PC-3 (cell line): Measurements from ENCODE around the gene RUFY3. TPM values are rescaled to one million over a fixed set of nuclear protein-coding genes. Genes with fewer than 3 reads are reported as not detected.

Source experiments
- ATAC-seq: fragments of 200-7000 bp; cut with Tn5 transposase; 2 replicates; pipeline ENCODE4 v1.9.1; 2020; ENCODE audit warnings: mild to moderate bottlenecking, moderate library complexity
- BruUV-seq: library from RNA; stranded (reverse); fragments of 400-500 nt; replicated peaks from 2 replicates; lab custom pipeline; 2021; lab: Mats Ljungman, UMichigan
- CTCF ChIA-PET: fragments of 300-600 bp; sonication (Branson Sonifier 250); formaldehyde crosslinking; loops from one replicate; lab custom pipeline; 2022; ENCODE audit warnings: antibody characterized with exemption; lab: Charles Lee
- POLR2A ChIA-PET: fragments of 300-600 bp; sonication (Branson Sonifier 250); formaldehyde crosslinking; loops from one replicate; lab custom pipeline; 2022; ENCODE audit warnings: antibody characterized with exemption; ENCODE audit not compliant: unreplicated experiment; lab: Charles Lee
- DNase-seq: peaks from one replicate; pipeline ENCODE4 v3.0.0-alpha.2; 2015
- H2AFZ ChIP-seq: fragments of 300-600 bp; sonication (generic); 2 replicates; pipeline ENCODE4 v1.6.0; 2016; ENCODE audit warnings: antibody characterized with exemption, low read length
- H3F3A ChIP-seq: fragments of 300-600 bp; sonication (generic); one replicate; pipeline ENCODE4 v1.6.0; 2017; ENCODE audit warnings: antibody characterized with exemption, low read length, control low read depth, mild to moderate bottlenecking; ENCODE audit not compliant: unreplicated experiment
- H3K27ac ChIP-seq: fragments of 300-600 bp; sonication (generic); 2 replicates; pipeline ENCODE4 v1.5.1; 2016; ENCODE audit warnings: mild to moderate bottlenecking, low read length
- H3K27me3 ChIP-seq: fragments of 300-600 bp; sonication (generic); 2 replicates; pipeline ENCODE4 v1.6.1; 2016; ENCODE audit warnings: low read length, mixed read lengths
- H3K36me3 ChIP-seq: fragments of 300-600 bp; sonication (generic); 2 replicates; pipeline ENCODE4 v1.6.1; 2016; ENCODE audit warnings: low read depth, mixed run types, low read length, mixed read lengths
- H3K4me1 ChIP-seq: fragments of 300-600 bp; sonication (generic); 2 replicates; pipeline ENCODE4 v1.5.1; 2016; ENCODE audit warnings: low read length; ENCODE audit not compliant: insufficient read depth
- H3K4me2 ChIP-seq: fragments of 300-600 bp; sonication (generic); 2 replicates; pipeline ENCODE4 v1.6.0; 2016; ENCODE audit warnings: low read length
- H3K4me3 ChIP-seq: fragments of 300-600 bp; sonication (generic); 2 replicates; pipeline ENCODE4 v1.5.1; 2016; ENCODE audit warnings: mild to moderate bottlenecking, low read length, mixed read lengths
- H3K79me2 ChIP-seq: fragments of 300-600 bp; sonication (generic); 2 replicates; pipeline ENCODE4 v1.6.1; 2017; ENCODE audit warnings: low read length, mixed read lengths
- H3K9ac ChIP-seq: fragments of 300-600 bp; sonication (generic); 2 replicates; pipeline ENCODE4 v1.6.0; 2016; ENCODE audit warnings: mild to moderate bottlenecking, low read length
- H3K9me2 ChIP-seq: fragments of 300-600 bp; sonication (generic); replicated peaks from 2 replicates; pipeline ENCODE4 v1.6.1; 2016; ENCODE audit warnings: mixed run types, low read length, mixed read lengths
- H3K9me3 ChIP-seq: fragments of 300-600 bp; sonication (generic); 2 replicates; pipeline ENCODE4 v1.6.1; 2016; ENCODE audit warnings: low read length, mixed read lengths
- H4K20me1 ChIP-seq: fragments of 300-600 bp; sonication (generic); 2 replicates; pipeline ENCODE4 v1.6.1; 2016; ENCODE audit warnings: low read length, mixed read lengths
- EZH2 ChIP-seq: fragments of 300-600 bp; sonication (generic); IDR thresholded peaks from one replicate; pipeline ENCODE4 v1.6.1; 2017; ENCODE audit warnings: antibody characterized with exemption, mild to moderate bottlenecking, low read length; ENCODE audit not compliant: unreplicated experiment
- EZH2phosphoT487 ChIP-seq: fragments of 300-600 bp; sonication (generic); IDR thresholded peaks from 2 replicates; pipeline ENCODE4 v1.6.1; 2018; ENCODE audit warnings: mild to moderate bottlenecking, antibody characterized with exemption, low read length, borderline replicate concordance
- intact Hi-C: fragments of 100-400 bp; cut with micrococcal nuclease; formaldehyde crosslinking; loops from 2 replicates; pipeline ENCODE4 v1.9.0; 2023
- total RNA-seq: library from RNA; depleted of rRNA; stranded (reverse); fragments of >200 nt; gene quantifications from 2 replicates; pipeline ENCODE4 v1.2.3, GENCODE V29; 2014
- TF ChIP-seq, protein P1 (sequence below): fragments of 300-600 bp; sonication (generic); conservative IDR thresholded peaks from 2 replicates; pipeline ENCODE4 v1.5.1; 2017; ENCODE audit warnings: antibody characterized with exemption, low read depth, mild to moderate bottlenecking, low read length

Gene RUFY3
- total RNA-seq, 1 experiment from 2014 or later, result 25.6 TPM

DNA sequence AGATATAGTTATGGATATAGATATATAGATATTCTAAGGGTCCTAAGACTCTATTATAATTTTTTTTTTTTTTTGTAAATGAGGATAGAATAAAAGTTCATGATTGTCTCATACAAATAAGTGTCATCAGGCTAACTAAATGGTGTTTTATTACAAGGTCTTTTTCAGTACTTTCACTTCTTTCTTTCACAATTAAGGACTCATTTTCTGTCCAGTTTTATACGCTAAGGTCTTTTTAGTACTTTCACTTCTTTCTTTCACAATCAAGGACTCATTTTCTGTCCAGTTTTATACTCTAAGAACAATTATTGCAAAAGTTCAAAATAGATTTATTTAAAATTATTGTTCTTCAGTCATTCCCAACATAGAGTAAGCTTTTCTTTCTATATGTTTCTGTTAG is 32.7 kb downstream of the RUFY3 start:
- H3K36me3 ChIP-seq, result no peaks in the 10 kb centered on the region
- CTCF ChIA-PET, result interaction anchor here (0.6 kb wide), 1 partner anchor 51 kb away, joined by 3 read pairs; no protein-coding TSS in a partner anchor
- no peak overlapping the region for H3K27ac ChIP-seq
- ATAC-seq (no peak), DNase-seq (no peak)
- TF ChIP-seq, protein P1, sequence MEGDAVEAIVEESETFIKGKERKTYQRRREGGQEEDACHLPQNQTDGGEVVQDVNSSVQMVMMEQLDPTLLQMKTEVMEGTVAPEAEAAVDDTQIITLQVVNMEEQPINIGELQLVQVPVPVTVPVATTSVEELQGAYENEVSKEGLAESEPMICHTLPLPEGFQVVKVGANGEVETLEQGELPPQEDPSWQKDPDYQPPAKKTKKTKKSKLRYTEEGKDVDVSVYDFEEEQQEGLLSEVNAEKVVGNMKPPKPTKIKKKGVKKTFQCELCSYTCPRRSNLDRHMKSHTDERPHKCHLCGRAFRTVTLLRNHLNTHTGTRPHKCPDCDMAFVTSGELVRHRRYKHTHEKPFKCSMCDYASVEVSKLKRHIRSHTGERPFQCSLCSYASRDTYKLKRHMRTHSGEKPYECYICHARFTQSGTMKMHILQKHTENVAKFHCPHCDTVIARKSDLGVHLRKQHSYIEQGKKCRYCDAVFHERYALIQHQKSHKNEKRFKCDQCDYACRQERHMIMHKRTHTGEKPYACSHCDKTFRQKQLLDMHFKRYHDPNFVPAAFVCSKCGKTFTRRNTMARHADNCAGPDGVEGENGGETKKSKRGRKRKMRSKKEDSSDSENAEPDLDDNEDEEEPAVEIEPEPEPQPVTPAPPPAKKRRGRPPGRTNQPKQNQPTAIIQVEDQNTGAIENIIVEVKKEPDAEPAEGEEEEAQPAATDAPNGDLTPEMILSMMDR, result no peak
- TF ChIP-seq EZH2phosphoT487 (no peak), EZH2 (no peak)
- no peaks in the 10 kb centered on the region for H3F3A ChIP-seq
- H3K79me2 ChIP-seq, result peaks cover 17% of the 10 kb centered on the region; the same call in 1 of the 2 replicates
- no peaks in the 10 kb centered on the region for H3K4me1 ChIP-seq
- no TSS peak for BruUV-seq
- H3K27me3 ChIP-seq, result no peaks in the 10 kb centered on the region
- no peaks in the 10 kb centered on the region for H3K9me3 ChIP-seq
- H4K20me1 ChIP-seq, result 0 out of 2 replicates have a peak, but pooled peaks cover 4% of the 10 kb centered on the region
- H3K9ac ChIP-seq, result no peak overlapping the region
- POLR2A ChIA-PET, result no interaction called here
- no peak overlapping the region for H3K4me2 ChIP-seq
- H2AFZ ChIP-seq, result no peak overlapping the region
- intact Hi-C loops, result loop anchor here (10.0 kb wide), 1 partner anchor 60 kb away; no protein-coding TSS in a partner anchor
- H3K4me3 ChIP-seq, result no peak overlapping the region
- H3K9me2 ChIP-seq, result no peaks in the 10 kb centered on the region

DNA sequence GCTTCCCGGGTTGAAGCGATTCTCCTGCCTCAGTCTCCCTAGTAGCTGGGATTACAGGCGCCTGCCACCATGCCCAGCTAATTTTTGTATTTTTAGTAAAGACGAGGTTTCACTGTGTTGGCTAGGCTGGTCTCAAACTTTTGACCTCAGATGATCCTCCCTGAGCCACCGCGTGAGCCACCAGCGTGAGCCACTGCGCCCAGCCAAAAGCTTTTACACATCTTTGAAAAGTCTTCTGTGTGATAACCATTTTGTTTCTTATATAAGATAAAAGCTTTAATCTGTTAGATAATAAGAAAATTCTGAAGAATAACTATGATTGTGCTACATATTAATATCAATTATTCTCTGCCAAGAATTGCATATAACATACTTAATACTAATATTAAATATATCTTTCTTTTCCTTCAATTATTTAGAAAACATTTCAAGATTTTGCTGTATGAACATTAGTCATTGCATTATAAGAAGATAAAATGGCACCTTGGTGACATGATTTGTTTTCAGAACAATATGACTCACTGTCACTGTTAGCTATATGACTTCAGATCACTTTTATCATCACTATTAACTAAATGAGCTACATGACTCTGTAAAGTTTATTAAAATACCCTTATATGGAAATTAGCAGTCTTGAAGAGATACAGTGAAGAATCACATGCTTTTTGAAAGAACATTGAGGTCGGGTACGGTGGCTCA is 33.4 kb downstream of the RUFY3 start:
- BruUV-seq, result no TSS peak
- Histone ChIP-seq H3K9me2 (no peaks in the 10 kb centered on the region), H3K27ac (no peak overlapping the region), H3K9me3 (no peaks in the 10 kb centered on the region), H3K27me3 (no peaks in the 10 kb centered on the region), H3K9ac (no peak overlapping the region), H3K4me3 (no peak overlapping the region), H3F3A (no peaks in the 10 kb centered on the region), H3K79me2 (peaks cover 17% of the 10 kb centered on the region; the same call in 1 of the 2 replicates), H3K36me3 (no peaks in the 10 kb centered on the region), H3K4me1 (no peaks in the 10 kb centered on the region), H3K4me2 (no peak overlapping the region), H4K20me1 (0 out of 2 replicates have a peak, but pooled peaks cover 4% of the 10 kb centered on the region), H2AFZ (no peak overlapping the region)
- TF ChIP-seq EZH2, result no peak
- TF ChIP-seq, protein P1, result no peak
- no peak for TF ChIP-seq EZH2phosphoT487
- no peak for ATAC-seq
- ChIA-PET POLR2A (no interaction called here), CTCF (no interaction called here)
- intact Hi-C loops, result loop anchor here (10.0 kb wide), 1 partner anchor 60 kb away; no protein-coding TSS in a partner anchor
- DNase-seq, result no peak

DNA sequence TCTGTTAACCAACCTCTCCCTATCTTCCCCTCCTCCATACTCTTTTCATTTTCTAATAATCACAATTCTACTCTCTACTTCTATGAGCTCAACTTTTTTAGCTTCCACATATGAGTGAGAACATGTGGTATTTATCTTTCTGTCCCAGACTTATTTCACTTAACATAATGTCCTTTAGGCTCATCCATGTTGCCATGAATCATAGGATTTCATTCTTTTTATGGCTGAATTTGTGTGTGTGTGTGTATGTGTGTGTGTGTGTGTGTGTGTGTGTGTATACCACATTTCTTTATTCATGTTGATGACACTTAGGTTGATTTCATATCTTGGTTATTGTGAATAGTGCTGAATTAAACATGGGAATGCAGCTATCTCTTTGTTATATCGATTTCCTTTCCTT is 37.4 kb downstream of the RUFY3 start:
- Histone ChIP-seq H3K9me2 (no peaks in the 10 kb centered on the region), H3K4me3 (no peak overlapping the region), H3K27me3 (no peaks in the 10 kb centered on the region), H3F3A (peaks cover 4% of the 10 kb centered on the region), H3K9ac (no peak overlapping the region), H3K36me3 (no peaks in the 10 kb centered on the region), H3K4me1 (no peaks in the 10 kb centered on the region), H3K9me3 (no peaks in the 10 kb centered on the region), H4K20me1 (no peaks in the 10 kb centered on the region), H2AFZ (no peak overlapping the region), H3K4me2 (no peak overlapping the region), H3K27ac (no peak overlapping the region), H3K79me2 (no peaks in the 10 kb centered on the region)
- intact Hi-C loops, result loop anchor here (10.0 kb wide), 1 partner anchor 64 kb away; no protein-coding TSS in a partner anchor
- ChIA-PET POLR2A (no interaction called here), CTCF (no interaction called here)
- ATAC-seq (no peak), DNase-seq (no peak)
- TF ChIP-seq EZH2, result no peak
- TF ChIP-seq EZH2phosphoT487, result no peak
- TF ChIP-seq, protein P1, result no peak
- no TSS peak for BruUV-seq
